Measurements from ENCODE around the gene HTR3C. TPM values are rescaled to one million over a fixed set of nuclear protein-coding genes. Genes with fewer than 3 reads are reported as not detected.

Gene HTR3C
- total RNA-seq, 1 donor from 2014 or later, result not detected

DNA sequence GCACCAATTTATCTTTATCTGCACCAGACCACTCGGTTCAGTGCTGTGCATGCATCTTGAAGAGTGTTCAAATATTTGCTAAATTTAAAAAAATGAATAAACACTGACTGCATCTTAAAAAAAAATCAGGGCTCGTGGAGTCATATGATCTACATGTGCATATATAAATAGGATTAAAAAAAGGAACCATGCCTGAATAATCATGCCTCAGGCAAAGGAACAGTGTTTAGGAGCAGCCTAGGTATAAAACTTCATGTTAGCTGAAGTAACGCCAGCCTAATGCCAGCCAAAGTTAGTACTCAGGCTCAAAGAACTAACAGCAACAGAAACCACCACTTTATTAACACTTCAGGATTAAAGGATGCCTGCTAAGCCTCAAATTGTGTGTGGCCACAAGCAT lies 44.7 kb upstream of the HTR3C start:
- no peak for TF ChIP-seq CTCF (IDR thresholded peaks at IDR 0.05)
- H3K27ac Mint-ChIP-seq (ENCODE audit: unreplicated experiment), result no peak overlapping the region
- H3K36me3 Mint-ChIP-seq (ENCODE audit: low read depth), result peaks cover 14% of the 10 kb centered on the region
- peaks cover 17% of the 10 kb centered on the region for H3K4me1 Mint-ChIP-seq (ENCODE audit: low read depth)
- DNase-seq (ENCODE audit: low spot score), result no peak
- H3K4me3 Mint-ChIP-seq (ENCODE audit: unreplicated experiment), result no peak overlapping the region
- no peaks in the 10 kb centered on the region for H3K9me3 Mint-ChIP-seq (ENCODE audit: low read depth)
- no peaks in the 10 kb centered on the region for H3K27me3 Mint-ChIP-seq (ENCODE audit: low read depth)

GRCh38 chr3:184011230-184011876 lies 41.5 kb upstream of the HTR3C start:
- Mint-ChIP-seq H3K27me3 (ENCODE audit: low read depth) (no peaks in the 10 kb centered on the region), H3K36me3 (ENCODE audit: low read depth) (peaks cover 19% of the 10 kb centered on the region), H3K4me3 (ENCODE audit: unreplicated experiment) (no peak overlapping the region), H3K4me1 (ENCODE audit: low read depth) (peaks cover 17% of the 10 kb centered on the region), H3K9me3 (ENCODE audit: low read depth) (no peaks in the 10 kb centered on the region), H3K27ac (ENCODE audit: unreplicated experiment) (no peak overlapping the region)
- no peak for DNase-seq (ENCODE audit: low spot score)
- no peak for TF ChIP-seq CTCF (IDR thresholded peaks at IDR 0.05)

- no peaks in the 10 kb centered on the region for H3K27me3 Mint-ChIP-seq (ENCODE audit: low read depth)
- H3K4me1 Mint-ChIP-seq (ENCODE audit: low read depth), result peaks cover 21% of the 10 kb centered on the region
- peaks cover 19% of the 10 kb centered on the region for H3K36me3 Mint-ChIP-seq (ENCODE audit: low read depth)
- no peak overlapping the region for H3K27ac Mint-ChIP-seq (ENCODE audit: unreplicated experiment)
- H3K4me3 Mint-ChIP-seq (ENCODE audit: unreplicated experiment), result no peak overlapping the region
- TF ChIP-seq CTCF (IDR thresholded peaks at IDR 0.05), result no peak
- H3K9me3 Mint-ChIP-seq (ENCODE audit: low read depth), result no peaks in the 10 kb centered on the region
- DNase-seq (ENCODE audit: low spot score), result no peak
Observed at GRCh38 chr3:184011937-184012889, 40.6 kb upstream of the HTR3C start.

DNA sequence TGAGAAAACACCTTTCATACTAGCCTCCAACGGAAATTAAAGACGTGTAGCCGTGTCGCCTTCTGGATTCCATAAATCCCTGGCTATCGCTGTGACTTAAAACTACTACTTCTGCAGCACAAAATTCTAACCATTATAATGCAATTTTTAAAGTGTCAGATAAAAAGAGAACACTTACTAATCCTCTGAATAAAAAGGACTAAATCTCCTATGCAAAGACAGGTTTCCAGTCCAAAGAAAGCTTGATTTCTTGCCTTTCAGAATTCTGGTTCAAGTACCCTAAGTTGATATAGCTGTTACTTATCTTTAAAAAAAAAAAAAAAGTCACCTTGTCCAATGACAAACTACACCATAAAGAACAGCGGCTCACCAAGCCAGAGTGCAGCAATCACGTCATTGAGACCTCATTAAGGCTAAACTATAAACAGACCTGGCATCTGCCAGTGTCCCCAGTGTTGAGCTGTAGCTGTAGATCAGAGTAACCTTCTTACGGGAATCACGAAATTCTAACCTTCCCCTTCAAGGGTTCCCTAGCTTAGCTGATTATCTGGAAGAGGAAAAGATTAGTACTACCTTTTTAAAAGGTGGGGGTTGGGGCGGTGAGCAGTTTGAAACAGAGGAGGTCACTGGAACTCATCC lies 37.3 kb upstream of the HTR3C start:
- no peak for TF ChIP-seq CTCF (IDR thresholded peaks at IDR 0.05)
- no peak overlapping the region for H3K4me3 Mint-ChIP-seq (ENCODE audit: unreplicated experiment)
- no peak for DNase-seq (ENCODE audit: low spot score)
- H3K4me1 Mint-ChIP-seq (ENCODE audit: low read depth), result peaks cover 28% of the 10 kb centered on the region
- no peak overlapping the region for H3K27ac Mint-ChIP-seq (ENCODE audit: unreplicated experiment)
- peaks cover 15% of the 10 kb centered on the region for H3K36me3 Mint-ChIP-seq (ENCODE audit: low read depth)
- H3K27me3 Mint-ChIP-seq (ENCODE audit: low read depth), result no peaks in the 10 kb centered on the region
- no peaks in the 10 kb centered on the region for H3K9me3 Mint-ChIP-seq (ENCODE audit: low read depth)

DNA sequence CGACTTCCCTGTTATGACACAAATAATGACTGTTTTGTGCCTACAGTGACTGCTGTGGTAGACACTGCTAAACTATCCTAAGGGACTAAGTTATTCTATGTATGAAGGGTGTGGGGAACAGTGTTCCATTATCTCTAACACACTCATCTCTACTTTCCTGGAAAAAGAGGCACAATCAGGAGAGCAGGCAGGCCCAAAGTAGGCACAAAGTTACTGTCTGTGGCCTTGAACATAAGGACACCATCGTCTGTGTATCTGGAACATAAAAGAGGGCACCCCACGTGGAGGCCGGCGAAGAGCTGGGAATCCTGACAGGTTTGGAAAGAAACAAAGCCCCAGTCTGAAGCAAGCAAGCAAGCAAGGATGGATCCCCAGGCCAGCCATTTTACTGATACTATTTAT lies 36.7 kb upstream of the HTR3C start:
- Mint-ChIP-seq H3K4me1 (ENCODE audit: low read depth) (peaks cover 28% of the 10 kb centered on the region), H3K27ac (ENCODE audit: unreplicated experiment) (no peak overlapping the region), H3K36me3 (ENCODE audit: low read depth) (peaks cover 14% of the 10 kb centered on the region), H3K9me3 (ENCODE audit: low read depth) (no peaks in the 10 kb centered on the region), H3K4me3 (ENCODE audit: unreplicated experiment) (no peak overlapping the region), H3K27me3 (ENCODE audit: low read depth) (peaks cover 3% of the 10 kb centered on the region)
- DNase-seq (ENCODE audit: low spot score), result no peak
- TF ChIP-seq CTCF (IDR thresholded peaks at IDR 0.05), result no peak
